ENCODE results near the gene ABLIM1.

- TF ChIP-seq TARDBP (IDR thresholded peaks at IDR 0.05) (no peak), FOXK2 (IDR thresholded peaks at IDR 0.05) (no peak), FOXM1 (IDR thresholded peaks at IDR 0.05; ENCODE audit: borderline replicate concordance) (no peak), ELF4 (IDR thresholded peaks at IDR 0.05) (no peak), FOXA1 (IDR thresholded peaks at IDR 0.05) (no peak), SUZ12 (IDR thresholded peaks at IDR 0.05) (no peak), HDGF (IDR thresholded peaks at IDR 0.05; ENCODE audit: borderline replicate concordance) (no peak)
Measured at GRCh38 chr10:114458955-114459354, 199.1 kb downstream of the ABLIM1 start.

All from HEK293T (cell line).